Activated CD4-positive, alpha-beta T cell treated with anti-CD3 and anti-CD28 coated beads, Interleukin-2, amount 50 U/mL, for 24 hours (primary cell): Measurements from ENCODE around the gene OR2V1.
"Not testable (repeated sequence)": the region's sequence is repeated elsewhere in the genome, so short reads cannot be mapped to it uniquely, and the experiment has no call there.

ENCODE experiments used
- DNase-seq, 2 donors: peaks; one replicate each; pipeline ENCODE4 v3.0.0-alpha.2; 2020; ENCODE audit warnings: low read depth in 1 of 2, low spot score in 1 of 2

Gene OR2V1

DNA sequence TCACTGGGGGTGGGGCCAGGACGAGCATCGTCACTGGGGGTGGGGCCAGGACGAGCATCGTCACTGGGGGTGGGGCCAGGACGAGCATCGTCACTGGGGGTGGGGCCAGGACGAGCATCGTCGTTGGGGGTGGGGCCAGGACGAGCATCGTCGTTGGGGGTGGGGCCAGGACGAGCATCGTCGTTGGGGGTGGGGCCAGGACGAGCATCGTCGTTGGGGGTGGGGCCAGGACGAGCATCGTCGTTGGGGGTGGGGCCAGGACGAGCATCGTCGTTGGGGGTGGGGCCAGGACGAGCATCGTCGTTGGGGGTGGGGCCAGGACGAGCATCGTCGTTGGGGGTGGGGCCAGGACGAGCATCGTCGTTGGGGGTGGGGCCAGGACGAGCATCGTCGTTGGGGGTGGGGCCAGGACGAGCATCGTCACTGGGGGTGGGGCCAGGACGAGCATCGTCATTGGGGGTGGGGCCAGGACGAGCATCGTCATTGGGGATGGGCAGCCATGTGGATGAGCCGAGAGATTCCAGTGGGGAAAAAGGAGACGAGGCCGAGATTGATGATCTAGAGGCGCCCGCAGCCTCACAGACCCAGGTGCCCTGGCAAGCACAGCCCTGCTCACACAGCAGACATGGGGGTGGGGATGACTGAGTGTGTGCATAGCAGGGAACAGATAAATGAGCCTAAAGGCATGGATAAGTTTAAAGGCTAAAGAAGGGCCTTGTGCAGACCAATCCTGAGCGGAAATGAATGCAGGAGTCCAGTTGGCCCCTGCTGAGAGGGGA, 30.0 kb upstream of the OR2V1 start:
- DNase-seq: peak in 1 of 2 donors; percentile 44

DNA sequence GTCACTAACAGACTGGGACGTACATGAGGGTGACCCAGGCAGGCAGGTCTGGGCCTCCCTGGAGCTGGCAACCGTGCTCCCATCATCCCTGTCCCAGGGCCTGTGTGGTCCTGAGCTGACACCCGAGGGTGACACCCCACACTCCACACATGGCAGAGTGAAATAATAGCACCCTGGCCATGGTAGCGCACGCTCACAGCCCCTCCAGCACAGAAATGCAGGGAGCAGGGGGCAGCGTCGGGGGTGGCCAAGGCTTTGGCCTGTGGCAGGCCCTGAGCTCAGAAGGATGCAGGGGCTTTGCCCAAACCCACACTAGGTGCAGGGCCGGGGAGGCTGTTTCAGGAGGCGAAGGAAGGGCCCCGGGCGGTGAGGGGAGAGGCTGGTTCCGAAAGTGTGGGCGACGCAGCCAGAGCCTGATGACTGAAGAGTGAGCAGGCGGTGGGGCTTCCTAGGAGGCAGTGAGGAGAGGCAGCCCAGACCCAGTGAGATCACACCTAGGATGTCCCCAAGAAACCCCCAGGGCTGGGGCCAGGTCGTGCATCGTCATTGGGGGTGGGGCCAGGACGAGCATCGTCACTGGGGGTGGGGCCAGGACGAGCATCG, 29.3 kb upstream of the OR2V1 start:
- DNase-seq: peak in 1 of 2 donors; percentile 75

DNA sequence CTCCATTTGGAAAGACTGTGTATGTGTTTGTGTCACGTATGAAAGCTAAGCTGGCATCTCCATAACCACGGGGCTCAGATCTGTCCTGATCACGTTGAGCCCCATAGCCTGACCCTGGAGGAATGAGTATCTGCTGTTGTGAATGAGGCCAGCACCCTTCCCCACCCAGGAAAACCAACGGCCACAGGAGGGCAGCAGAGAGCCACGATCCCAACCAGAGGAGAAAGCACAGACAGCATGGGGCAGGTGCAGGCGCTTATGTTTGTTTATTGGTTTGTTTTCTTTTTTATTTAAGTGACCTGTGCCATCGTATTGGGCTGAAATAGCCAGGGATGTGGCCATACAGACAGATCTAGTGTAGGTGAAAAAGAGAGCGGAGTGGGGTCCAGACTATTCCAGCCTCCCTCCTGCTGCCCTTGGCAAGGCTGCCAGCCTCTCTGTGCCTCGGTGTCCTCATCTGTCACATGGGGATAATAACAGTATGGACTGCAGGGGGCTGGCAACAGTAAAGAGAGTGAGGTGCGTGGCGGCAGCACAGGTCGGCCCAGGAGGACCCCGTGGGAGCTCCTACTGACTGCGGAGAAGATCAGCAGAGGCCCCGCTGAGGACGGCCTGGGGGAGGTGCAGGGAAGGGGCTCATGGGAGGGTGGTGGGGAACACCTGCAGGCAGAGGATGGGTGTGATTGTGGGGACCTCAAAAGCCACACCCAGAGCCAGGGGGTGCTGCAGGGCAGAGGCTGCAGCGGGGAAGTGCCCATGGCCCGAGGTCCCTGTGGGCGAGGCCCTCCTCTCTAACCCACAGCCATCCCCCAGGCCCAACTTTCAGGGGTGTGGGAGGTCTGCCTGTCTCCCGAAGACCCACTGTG, 28.6 kb upstream of the OR2V1 start:
- peak; percentile 92 to 97 for DNase-seq

DNA sequence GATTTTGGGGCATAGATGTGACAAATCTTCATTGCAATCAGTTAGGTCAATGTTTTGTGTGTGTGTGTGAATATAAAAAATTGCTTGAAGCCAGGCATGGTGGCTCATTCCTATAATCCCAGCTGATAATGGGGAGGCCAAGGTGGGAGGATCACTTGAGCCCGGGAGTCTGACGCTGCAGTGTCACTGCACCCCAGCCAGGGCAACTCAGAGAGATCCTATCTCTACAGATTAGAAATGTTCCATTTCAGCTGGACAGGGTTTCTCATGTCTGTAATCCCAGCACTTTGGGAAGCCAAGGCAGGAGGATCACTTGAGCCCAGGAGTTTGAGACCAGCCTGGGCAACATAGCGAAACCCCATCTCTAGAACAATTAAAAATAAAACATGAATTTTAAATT, 27.9 kb upstream of the OR2V1 start:
- no peak for DNase-seq

DNA sequence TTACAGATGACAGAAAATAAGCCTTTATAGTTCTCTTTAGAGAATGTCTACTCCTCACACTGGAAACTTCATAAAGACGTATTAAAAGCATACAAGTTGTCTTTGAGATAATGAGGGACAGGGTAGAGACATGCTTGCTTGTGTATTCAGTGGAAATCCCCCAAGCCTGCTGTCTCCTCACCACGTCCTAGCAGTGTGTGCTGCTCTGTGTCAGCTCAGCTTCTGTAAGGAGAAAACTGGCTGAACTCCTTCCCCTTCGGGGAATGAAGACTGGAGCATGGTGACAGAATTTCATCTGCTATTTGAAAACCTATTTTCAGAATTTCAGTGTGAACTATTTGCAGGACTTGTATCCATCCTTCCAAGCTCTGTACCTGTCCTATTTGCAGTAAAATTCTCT, 25.8 kb upstream of the OR2V1 start:
- no peak for DNase-seq

DNA sequence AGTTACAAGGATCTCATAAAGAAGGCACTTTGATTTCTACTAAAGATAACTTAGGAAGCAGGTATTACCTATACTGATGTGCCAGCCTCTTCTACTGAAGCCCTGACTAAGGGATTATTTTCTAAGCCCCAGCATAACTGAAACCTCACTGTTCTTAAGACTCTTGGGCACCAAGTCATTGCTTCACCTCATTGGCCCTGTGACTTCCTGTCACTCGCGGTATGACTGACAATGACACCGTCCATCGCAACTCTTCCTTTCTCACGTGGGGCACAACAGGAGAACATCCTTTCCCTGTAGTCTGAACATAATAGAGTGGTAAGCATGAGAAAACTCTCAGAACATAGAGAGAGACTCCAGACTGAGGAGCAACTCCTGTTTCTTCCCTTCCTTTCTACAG, 22.8 kb upstream of the OR2V1 start:
- no peak for DNase-seq

DNA sequence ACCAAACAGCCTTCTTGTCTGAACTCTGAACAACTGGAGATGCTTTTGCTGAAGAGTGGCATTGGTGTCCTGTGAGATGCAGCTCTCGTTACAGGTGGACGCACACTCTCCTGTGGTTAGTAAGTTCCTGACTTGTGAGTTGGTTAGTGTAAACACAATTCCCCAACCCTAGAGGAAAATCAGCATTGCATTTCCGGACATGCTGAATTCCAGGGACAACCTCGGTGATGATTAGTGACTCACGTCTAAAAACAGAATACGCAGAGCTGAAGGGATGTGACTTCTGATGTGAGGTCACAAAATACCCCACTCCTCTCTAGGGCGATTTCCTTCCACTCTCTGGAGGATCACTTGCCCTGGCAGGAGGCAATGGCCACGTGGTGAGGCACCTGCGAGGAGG, 21.4 kb upstream of the OR2V1 start:
- no peak for DNase-seq

DNA sequence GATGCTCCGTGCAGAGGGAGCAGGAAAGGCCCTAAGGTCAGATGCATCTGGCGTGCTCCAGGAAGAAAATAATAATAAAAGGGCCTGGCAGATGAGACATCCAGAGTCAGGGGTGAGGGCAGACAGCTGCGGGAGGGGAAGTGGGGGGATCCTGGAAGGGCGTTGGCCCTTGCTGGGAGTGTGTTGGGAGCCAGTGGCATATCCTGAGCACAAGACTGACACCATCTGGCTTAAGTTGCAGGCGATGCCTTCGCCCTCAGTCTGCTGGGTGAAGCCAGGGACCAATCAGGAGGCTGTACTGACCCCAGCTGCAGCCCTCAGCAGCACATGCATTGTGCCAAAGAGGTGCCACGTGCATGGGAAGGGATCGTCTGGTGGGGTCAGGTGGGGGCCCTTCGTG, 20.2 kb upstream of the OR2V1 start:
- no peak for DNase-seq

DNA sequence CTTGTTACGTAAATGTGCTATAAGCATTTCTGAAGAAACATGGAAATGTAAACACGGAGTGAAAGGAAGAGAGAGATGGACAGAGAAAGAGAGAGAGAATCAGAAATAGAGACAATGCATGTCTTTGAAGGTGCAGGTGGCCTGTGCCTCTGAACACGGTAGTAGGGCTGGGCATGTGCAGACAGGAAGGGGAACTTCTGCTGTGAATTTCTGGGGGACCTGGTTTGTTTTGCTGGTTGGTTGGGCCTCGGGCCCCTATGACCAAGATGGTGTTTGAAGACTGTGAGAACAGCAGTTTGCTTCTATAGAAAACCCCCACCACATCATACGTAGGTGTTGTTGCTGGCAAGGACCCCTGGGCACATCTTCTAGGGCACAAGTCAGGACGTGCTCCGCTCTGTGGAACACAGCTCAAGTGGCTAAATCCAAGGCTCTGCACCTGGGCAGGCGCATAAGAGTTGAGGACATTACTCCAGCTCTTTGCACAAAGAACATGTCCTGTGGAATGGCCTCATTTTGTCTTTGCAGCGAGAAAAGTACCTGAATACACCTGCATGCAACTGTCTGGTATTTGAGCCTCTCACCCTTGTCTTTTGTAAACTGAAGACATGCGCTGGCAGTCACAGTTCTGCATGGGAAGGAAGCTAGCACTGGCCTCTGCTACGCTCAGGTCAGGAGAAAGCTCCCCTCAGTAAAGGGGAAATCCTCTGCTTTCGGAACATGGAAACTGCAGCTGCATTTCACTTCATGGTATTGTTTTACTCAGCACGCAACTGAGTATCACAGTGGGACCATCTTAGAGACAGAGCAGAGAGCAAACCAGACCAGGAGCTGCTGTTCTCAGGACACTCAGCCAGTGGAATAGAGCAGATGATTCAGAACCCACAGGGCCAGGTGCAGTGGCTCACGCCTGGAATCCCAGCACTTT, 19.1 kb upstream of the OR2V1 start:
- DNase-seq: no peak

DNA sequence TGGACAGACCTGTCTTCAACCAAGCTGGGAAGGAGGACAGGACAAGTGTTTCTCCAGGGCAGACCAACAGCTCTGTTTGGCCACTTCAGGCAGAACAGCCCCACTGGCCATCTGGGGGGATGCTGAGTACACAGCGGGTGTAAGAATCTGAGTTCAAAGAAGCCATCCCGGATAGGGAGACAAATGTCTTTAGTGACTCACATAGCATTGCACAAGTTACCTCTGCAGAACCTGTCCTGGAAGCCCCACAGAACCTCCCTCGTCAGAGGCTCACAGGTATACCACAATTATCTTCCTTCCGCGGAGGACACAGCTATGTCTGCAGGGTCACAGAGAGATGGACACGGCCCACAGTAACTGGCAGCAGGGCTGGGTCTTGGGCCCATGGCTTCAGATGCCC, 18.4 kb upstream of the OR2V1 start:
- DNase-seq: no peak

DNA sequence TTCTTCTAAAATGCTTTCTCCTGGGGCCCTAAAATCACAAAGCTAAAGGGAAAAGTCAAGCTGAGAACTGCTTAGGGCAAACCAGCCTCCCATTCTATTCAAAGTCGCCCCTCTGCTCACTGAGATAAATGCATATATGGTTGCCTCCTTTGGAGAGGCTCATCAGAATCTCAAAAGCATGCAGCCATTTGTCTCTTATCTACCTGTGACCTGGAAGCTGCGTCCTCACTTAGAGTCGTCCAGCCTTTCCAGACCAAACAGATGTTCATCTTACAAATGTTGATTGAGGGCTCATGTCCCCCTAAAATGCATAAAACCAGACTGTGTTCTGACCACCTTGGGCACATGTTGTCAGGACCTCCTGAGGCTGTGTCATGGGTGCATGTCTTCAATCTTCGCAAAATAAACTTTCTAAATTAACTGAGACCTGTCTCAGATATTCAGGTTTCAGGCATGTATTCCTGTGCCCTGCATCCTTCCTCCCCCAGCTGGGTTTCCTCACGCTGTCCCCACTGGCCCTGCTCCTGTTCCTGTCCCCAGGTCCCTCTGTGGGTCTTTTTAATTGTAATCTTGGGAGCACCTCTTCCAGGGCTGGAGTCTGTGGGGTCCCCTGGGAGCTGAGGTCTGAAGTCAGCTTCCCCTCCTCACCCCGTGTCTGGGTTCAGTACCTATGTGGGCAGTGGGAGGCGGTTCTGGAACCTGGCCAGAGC, 16.1 kb upstream of the OR2V1 start, which contains the start of gene OR2V2:
OR2V2 (plus strand) TSS at position 660 of the 710 bp plus-strand sequence. CDS start 7,357 bp downstream, outside the sequence.
- not testable (repeated sequence) for DNase-seq

DNA sequence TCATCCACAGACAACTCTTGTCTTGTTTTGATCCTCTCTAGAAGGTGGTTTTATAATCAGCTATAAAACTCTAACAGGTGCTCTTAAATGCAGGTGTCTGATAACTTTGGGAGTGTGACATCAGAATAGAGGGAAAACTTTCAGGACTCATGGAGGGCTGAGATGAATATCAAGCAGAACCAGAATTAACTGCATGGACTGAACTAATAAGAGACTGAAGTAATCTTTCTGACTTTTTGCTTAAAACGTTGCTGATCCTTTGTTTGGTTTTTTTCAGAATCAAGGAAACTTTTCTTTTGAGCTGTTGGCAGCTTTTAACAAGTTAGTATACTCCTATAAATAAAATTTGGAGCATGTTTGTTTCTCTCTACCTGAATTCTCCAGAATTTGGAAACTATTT, 14.2 kb upstream of the OR2V1 start:
- DNase-seq: no peak

DNA sequence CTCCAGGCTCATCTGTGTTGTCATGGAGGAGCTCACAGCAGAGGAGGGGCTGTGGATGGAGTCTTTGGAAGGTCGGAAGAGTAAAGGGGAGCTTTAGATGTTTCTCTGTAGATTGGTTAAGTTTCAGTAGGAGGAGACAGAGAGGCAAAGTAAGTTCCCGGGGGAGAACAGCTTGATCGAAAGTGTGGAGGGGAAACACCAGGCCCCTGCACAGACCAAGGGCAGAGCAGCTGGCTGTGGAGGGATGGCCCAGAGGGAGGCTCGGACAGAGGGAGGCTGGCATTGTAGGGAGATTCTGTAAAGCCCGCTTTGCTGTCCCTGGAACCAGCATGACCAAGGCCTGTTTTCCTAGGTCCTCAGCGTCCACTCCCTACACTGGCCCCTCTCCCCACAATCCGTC, 11.1 kb upstream of the OR2V1 start:
- DNase-seq: no peak

DNA sequence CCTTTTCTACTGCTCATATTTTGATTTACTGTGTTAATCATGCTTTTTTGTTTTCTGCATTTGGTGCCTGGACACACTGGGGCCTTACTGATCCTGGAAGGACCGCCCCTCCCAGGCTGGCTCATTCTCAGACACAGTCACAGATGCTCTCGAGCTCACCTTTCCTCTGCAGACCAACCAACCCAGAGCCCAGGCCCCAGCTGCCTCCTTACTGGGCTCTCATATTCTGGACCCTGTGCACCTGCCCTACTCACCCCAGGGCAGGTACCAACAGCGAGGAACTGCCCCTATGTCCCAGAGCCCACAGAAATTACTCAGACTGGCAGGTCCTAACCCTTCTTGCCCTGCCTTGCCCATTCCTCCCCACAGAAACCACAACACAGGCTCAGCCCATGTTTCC, 9.8 kb upstream of the OR2V1 start:
- DNase-seq: no peak

DNA sequence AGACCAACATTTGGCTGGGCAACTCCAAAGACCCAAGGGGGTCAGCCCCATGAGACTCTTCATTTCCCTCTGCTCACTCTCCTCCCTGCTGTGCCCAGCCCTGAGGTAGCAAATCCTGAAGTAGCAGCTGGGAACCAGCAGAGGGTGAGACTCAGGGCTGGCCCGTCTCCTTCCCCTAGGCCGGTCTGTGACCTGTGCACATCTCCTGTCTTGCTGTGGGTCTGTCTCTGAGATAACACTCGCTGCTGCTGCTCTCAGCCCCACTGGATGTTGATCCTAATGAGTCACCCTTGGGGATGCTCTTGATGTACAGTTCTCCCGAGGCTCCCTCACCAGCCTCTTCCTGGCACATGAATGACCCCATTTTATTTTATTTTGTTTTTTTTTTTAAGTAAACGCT, 7.3 kb upstream of the OR2V1 start:
- DNase-seq: no peak

DNA sequence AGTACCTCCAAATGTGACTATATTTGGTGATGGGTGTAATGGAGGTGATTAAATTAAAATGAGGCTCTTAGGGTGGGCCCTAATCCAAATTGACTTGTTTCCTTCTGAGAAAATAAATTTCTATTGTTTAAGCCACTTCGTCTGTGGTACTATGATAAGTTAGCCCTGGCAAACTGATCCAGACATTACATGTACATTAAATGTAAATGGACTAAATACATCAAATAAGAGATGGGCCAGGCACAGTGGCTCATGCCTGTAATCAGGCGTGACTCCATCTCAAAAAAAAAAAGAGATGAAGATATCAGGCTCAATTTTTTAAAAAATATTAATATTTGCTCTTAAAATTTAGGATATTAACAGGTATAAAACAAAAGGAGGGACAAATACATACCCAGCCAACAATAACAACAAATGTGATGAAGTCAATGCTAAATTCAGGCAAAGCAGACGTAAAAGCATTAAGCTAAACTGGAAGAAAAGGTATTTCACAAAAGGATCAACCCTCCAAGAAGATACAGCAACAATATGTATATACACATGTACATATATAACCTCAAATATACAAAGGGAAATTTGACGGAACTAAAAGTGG, 5.5 kb upstream of the OR2V1 start:
- DNase-seq: no peak

DNA sequence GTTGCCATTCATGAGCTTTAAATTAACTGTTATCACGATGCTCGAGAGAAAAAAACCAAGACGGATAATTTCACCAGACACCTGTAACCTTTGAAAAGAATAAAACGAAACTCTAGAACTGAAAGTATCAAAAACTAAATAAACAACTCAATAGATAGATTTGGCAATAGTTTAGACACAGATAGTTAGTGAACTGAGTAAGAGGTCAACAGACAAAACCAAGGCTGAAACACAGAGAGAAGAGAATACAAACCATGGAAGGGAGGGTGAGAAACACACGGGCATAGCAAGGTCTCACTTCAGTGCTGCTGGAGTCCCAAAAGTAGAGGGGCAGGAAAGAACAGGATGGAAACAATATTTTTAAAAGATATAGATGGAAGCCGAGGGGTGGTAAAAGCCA, 3.3 kb upstream of the OR2V1 start:
- no peak for DNase-seq

DNA sequence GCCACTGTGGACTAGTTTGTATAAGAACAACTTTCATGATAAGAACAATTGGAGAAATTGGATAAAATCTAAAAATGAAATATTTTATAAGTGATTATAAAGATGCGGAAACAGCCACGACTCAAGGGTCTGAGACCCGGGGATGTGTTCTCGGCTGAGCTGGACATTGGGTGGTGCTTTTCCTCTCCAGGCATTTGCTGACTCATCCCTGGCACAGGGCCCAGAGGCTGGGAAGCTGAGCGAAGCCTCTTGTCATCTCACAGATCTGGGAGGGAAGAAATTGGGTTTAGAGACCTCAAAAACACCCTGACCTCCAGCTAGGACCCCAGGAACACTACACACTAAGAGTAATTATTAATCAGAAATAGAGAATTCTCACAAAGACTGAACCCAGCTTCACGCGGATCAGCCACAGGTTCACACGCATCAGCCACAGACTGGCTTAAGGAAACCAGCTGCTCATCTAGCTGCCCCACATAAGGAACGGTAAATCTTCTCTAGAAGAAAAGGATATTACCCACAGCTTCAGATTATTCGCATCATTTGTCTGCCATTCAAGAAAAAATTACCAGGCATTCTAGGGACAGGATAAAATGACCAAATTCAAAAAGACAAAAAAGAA, 2.8 kb upstream of the OR2V1 start:
- no peak for DNase-seq

DNA sequence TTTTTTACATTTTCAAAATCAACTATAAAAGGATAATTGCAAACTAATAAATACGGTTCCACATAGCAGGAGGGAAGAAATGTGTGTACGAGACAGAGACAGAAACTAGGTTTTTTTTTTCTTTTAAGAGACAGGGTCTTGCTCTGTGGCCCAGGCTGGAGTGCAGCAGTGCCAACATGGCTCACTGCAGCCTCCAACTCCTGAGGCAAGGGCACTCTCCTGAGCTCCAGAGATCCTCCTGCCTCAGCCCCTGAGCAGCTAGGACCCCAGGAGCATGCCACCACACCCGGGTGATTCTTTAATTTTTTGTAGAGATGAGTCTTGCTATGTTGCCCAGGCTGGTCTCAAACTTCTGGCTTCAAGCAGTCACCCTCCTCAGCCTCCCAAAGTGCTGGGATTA, 2.1 kb upstream of the OR2V1 start:
- DNase-seq: no peak
